Measurements from ENCODE around the gene PTPRE.

PTPRE gene

DNA sequence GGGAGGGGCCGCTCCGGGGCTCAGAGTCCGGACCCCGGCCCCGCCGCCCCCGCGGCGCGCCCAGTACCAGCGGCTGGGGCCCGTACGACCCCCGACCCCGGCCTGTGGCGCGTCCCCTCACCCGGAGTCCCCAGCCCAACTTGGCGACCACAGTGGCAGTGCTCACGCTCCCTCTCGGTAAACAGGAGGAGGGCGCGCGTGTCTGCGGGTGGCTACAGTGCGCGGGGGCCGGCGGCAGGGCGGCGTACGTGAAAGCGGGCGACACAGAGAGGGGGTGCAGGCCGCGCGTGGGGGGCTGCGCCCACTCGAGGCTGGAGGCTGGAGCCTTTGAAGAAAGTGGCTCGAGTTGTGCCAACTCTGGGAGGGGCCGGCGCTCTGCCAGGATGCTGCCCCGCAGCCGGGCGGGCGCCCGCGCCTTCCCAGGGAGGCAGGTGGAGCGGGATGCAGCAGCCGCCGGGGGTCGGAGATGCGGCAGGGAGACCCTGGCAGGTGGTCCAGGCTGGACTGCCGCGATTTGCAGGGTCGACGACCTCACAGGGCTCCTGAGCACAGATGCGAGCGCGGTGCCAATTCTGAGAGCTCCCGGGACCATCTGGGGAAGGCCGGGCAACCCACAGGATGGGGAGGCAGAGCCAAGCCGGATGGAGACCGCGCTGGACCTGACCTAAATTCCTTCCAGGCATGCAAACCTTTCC, 655 bp downstream of the PTPRE start:
- Histone ChIP-seq H3K4me3 (ENCODE audit: low read depth, low read length) (peak overlapping the region; percentile 21), H3K36me3 (no peaks in the 10 kb centered on the region), H3K27me3 (ENCODE audit: insufficient read depth, low read depth, severe bottlenecking) (no peaks in the 10 kb centered on the region), H3K9me3 (ENCODE audit: severe bottlenecking) (no peaks in the 10 kb centered on the region), H3K27ac (no peak overlapping the region)
- no peak for DNase-seq
- TF ChIP-seq, protein P1, sequence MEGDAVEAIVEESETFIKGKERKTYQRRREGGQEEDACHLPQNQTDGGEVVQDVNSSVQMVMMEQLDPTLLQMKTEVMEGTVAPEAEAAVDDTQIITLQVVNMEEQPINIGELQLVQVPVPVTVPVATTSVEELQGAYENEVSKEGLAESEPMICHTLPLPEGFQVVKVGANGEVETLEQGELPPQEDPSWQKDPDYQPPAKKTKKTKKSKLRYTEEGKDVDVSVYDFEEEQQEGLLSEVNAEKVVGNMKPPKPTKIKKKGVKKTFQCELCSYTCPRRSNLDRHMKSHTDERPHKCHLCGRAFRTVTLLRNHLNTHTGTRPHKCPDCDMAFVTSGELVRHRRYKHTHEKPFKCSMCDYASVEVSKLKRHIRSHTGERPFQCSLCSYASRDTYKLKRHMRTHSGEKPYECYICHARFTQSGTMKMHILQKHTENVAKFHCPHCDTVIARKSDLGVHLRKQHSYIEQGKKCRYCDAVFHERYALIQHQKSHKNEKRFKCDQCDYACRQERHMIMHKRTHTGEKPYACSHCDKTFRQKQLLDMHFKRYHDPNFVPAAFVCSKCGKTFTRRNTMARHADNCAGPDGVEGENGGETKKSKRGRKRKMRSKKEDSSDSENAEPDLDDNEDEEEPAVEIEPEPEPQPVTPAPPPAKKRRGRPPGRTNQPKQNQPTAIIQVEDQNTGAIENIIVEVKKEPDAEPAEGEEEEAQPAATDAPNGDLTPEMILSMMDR (IDR thresholded peaks at IDR 0.05; ENCODE audit: low read depth, low read length) = no peak

DNA sequence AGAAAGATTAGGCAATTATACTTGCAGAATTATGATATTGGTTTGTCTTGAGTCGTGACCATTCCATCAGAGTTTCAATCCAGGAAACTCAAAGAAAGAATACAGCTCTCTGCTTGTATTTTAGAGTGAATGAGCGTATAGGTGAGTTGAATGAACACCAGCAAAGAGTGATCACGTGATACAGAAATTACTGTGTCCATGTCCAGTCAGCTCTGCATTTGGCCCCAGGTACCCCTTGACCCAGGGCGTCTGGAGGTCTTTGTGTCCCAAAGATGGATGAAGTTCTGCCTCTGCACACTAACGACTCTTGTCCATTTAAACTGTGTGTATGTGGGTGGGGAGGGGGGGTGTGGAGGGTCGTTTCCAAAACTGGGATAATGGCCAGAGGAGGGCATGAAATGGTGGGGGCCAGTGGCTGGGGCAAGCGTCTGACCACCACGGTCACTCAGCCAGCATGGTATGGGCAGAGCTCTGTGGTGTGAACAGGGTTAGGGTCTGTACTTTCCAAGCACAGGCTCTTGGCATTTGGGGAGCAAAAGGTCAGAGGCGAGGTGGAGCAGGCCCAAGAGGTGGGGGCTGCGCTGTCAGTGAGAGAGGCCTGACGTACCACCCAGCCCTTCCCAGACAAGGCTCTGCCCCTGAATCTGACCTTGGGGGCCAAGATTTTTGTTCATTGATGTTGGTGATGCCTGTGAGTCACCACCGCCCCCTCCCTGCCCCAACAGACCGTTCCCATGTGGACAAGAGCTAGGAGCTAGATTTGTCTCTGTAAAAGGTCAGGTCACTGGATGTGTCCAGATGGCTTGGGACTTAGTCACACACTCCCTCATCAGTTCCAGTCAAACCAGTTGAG, 1.4 kb downstream of the PTPRE start:
- Histone ChIP-seq H3K9me3 (ENCODE audit: severe bottlenecking) (no peaks in the 10 kb centered on the region), H3K36me3 (no peaks in the 10 kb centered on the region), H3K27ac (no peak overlapping the region), H3K27me3 (ENCODE audit: insufficient read depth, low read depth, severe bottlenecking) (no peaks in the 10 kb centered on the region), H3K4me3 (ENCODE audit: low read depth, low read length) (no peak overlapping the region)
- TF ChIP-seq, protein P1 (IDR thresholded peaks at IDR 0.05; ENCODE audit: low read depth, low read length) = no peak
- no peak for DNase-seq

- no peaks in the 10 kb centered on the region for H3K9me3 ChIP-seq (ENCODE audit: severe bottlenecking)
- H3K36me3 ChIP-seq = no peaks in the 10 kb centered on the region
- no peaks in the 10 kb centered on the region for H3K27me3 ChIP-seq (ENCODE audit: insufficient read depth, low read depth, severe bottlenecking)
- H3K27ac ChIP-seq = no peak overlapping the region
- no peak overlapping the region for H3K4me3 ChIP-seq (ENCODE audit: low read depth, low read length)
- TF ChIP-seq, protein P1 (IDR thresholded peaks at IDR 0.05; ENCODE audit: low read depth, low read length) = no peak
- DNase-seq = no peak
Observed at GRCh38 chr10:127908959-127909267, 2.0 kb downstream of the PTPRE start.

DNA sequence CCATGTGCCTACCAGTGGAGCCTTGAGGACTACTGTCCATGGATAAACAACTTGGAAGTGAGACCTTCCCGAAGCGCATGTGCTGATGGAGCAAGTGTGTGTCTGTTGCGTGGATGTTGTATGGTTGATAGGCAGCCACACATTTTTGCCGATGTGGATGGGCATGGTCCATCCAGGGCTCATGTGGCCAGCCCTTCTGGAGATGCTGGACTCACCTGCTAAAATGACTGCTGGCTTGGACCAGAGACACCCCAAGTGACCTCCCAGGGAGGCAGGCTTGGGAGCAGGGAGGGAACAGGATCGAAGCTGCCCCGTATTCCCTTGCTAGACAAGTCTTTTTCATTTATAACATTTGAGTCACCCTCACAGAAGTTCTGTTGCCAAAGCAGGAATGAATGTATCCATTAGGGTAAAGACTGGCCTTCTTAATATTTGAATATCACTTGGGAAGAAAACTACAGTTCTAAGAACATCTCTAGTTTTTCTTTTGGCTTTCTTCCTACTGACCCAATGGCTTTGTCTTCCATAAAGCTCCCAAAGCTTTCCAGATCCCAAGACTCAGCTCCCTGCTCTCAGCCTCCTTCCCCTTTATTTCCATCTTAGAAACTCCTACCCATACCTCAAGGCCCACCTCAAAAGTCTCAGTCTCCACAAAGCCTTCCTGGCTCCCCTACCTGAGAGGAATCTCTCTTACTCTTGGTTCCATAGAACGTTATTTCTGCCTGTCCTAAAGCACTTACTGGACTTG, 3.0 kb downstream of the PTPRE start:
- Histone ChIP-seq H3K27me3 (ENCODE audit: insufficient read depth, low read depth, severe bottlenecking) (no peaks in the 10 kb centered on the region), H3K36me3 (no peaks in the 10 kb centered on the region), H3K4me3 (ENCODE audit: low read depth, low read length) (no peak overlapping the region), H3K9me3 (ENCODE audit: severe bottlenecking) (no peaks in the 10 kb centered on the region), H3K27ac (no peak overlapping the region)
- DNase-seq = no peak
- TF ChIP-seq, protein P1 (IDR thresholded peaks at IDR 0.05; ENCODE audit: low read depth, low read length) = no peak

- Histone ChIP-seq H3K27ac (no peak overlapping the region), H3K27me3 (ENCODE audit: insufficient read depth, low read depth, severe bottlenecking) (no peaks in the 10 kb centered on the region), H3K4me3 (ENCODE audit: low read depth, low read length) (no peak overlapping the region), H3K36me3 (no peaks in the 10 kb centered on the region), H3K9me3 (ENCODE audit: severe bottlenecking) (no peaks in the 10 kb centered on the region)
- no peak for DNase-seq
- TF ChIP-seq, protein P1 (IDR thresholded peaks at IDR 0.05; ENCODE audit: low read depth, low read length) = no peak
Observed at GRCh38 chr10:127910464-127910770, 3.5 kb downstream of the PTPRE start.
